GM18861 (cell line): ENCODE data around the gene OXSR1.

Experiments
- ATAC-seq: cut with Tn5 transposase; IDR thresholded peaks from one replicate; pipeline ENCODE4 v1.9.1; 2021; ENCODE audit not compliant: unreplicated experiment

OXSR1 gene

GRCh38 chr3:38164952-38165721 lies at the start of gene OXSR1:
TSS of gene OXSR1 (plus strand) at chr3:38165537. CDS start at chr3:38165877, 340 bp downstream.
- ATAC-seq = peak; percentile 91

- ATAC-seq = no peak
Measured at GRCh38 chr3:38115645-38116427, 49.5 kb upstream of the OXSR1 start.

- ATAC-seq = no peak
Measured at GRCh38 chr3:38116471-38117162, 48.7 kb upstream of the OXSR1 start.

- no peak for ATAC-seq
Measured at GRCh38 chr3:38117163-38117716, 48.1 kb upstream of the OXSR1 start.

GRCh38 chr3:38117748-38118420 lies 47.5 kb upstream of the OXSR1 start:
- ATAC-seq = peak; percentile 79

- ATAC-seq = no peak
Measured at GRCh38 chr3:38118421-38119247, 46.7 kb upstream of the OXSR1 start.

- ATAC-seq = no peak
Measured at GRCh38 chr3:38119248-38119544, 46.1 kb upstream of the OXSR1 start.

GRCh38 chr3:38119821-38120692 lies 45.3 kb upstream of the OXSR1 start:
- ATAC-seq = no peak

- ATAC-seq = no peak
Measured at GRCh38 chr3:38120693-38121450, 44.5 kb upstream of the OXSR1 start.

- no peak for ATAC-seq
Measured at GRCh38 chr3:38121451-38121831, 43.9 kb upstream of the OXSR1 start.

GRCh38 chr3:38121832-38122461 lies 43.4 kb upstream of the OXSR1 start:
- no peak for ATAC-seq

- ATAC-seq = no peak
Measured at GRCh38 chr3:38122712-38123290, 42.5 kb upstream of the OXSR1 start.

GRCh38 chr3:38124324-38125122 lies 40.8 kb upstream of the OXSR1 start:
- ATAC-seq = no peak

- no peak for ATAC-seq
Measured at GRCh38 chr3:38125305-38126120, 39.8 kb upstream of the OXSR1 start.

GRCh38 chr3:38126121-38126892 lies 39.0 kb upstream of the OXSR1 start:
- ATAC-seq = no peak
